ENCODE results near the gene PLD4. TPM values are rescaled to one million over a fixed set of nuclear protein-coding genes. Genes with fewer than 3 reads are reported as not detected.
"Not testable (repeated sequence)": the region's sequence is repeated elsewhere in the genome, so short reads cannot be mapped to it uniquely, and the experiment has no call there.

The PLD4 gene
- total RNA-seq, 1 experiment from 2014 or later, result not detected

GRCh38 chr14:104883681-104884361 lies 40.9 kb upstream of the PLD4 start:
- no peak for DNase-seq
- Histone ChIP-seq H3K4me3 (no peak overlapping the region), H3K27me3 (no peaks in the 10 kb centered on the region), H3K9me3 (no peaks in the 10 kb centered on the region), H3K36me3 (no peaks in the 10 kb centered on the region; the same call in 1 of the 2 replicates)

- H3K4me3 ChIP-seq, H3K27me3 ChIP-seq, H3K9me3 ChIP-seq, H3K36me3 ChIP-seq, DNase-seq: not testable (repeated sequence)
Measured at GRCh38 chr14:104884381-104884780, 40.3 kb upstream of the PLD4 start.

DNA sequence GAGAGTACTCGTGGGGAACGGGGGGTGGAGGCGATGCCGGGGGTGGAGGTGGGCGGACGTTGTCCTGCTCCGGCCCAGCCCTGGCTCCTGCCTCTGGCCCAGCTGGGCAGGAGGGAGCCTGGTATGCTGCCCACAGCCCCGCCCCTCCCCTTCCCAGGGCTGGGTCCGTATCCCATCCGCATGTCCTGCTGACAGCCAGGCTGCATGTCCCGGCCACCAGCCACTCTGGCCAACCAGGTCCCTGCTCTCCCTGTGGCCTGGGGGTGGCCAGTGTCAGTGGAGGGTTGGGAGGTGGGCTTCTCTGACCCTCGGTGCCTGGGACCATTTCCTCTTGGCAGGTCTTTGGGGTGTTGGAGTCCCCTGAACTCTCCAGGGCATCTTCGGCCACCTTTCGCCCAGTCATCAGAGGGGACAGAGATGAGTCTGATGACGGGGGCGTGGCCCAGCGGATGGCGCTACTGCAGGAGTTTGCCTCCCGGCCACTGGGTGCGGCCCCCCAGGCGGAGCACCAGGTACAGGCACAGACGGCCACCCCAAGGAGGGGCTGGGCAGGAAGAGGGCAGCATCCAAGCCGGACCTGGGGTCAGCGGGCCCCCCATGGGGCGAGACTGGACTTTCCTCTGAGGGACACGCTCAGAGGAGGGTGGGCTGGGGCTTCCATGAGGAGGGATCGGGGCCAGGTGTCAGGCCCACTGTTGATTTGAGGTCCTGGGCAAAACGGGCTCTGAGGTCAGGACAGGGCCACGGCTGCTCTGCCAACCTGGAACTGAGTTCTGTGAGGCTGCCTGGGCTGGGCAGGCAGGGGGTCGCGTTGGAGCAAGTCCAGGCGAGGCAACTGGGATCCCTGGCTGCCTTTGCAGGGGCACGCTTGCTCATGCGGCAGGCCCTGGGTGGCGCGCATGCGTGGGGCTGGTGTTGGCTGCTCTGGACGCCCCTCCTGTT lies 39.4 kb upstream of the PLD4 start:
- Histone ChIP-seq H3K27me3 (no peaks in the 10 kb centered on the region), H3K36me3 (no peaks in the 10 kb centered on the region; the same call in 1 of the 2 replicates), H3K9me3 (no peaks in the 10 kb centered on the region), H3K4me3 (no peak overlapping the region)
- no peak for DNase-seq

- no peaks in the 10 kb centered on the region; the same call in 1 of the 2 replicates for H3K36me3 ChIP-seq
- no peaks in the 10 kb centered on the region for H3K9me3 ChIP-seq
- H3K4me3 ChIP-seq, result no peak overlapping the region
- no peak for DNase-seq
- no peaks in the 10 kb centered on the region for H3K27me3 ChIP-seq
Measured at GRCh38 chr14:104885973-104886689, 38.5 kb upstream of the PLD4 start.

DNA sequence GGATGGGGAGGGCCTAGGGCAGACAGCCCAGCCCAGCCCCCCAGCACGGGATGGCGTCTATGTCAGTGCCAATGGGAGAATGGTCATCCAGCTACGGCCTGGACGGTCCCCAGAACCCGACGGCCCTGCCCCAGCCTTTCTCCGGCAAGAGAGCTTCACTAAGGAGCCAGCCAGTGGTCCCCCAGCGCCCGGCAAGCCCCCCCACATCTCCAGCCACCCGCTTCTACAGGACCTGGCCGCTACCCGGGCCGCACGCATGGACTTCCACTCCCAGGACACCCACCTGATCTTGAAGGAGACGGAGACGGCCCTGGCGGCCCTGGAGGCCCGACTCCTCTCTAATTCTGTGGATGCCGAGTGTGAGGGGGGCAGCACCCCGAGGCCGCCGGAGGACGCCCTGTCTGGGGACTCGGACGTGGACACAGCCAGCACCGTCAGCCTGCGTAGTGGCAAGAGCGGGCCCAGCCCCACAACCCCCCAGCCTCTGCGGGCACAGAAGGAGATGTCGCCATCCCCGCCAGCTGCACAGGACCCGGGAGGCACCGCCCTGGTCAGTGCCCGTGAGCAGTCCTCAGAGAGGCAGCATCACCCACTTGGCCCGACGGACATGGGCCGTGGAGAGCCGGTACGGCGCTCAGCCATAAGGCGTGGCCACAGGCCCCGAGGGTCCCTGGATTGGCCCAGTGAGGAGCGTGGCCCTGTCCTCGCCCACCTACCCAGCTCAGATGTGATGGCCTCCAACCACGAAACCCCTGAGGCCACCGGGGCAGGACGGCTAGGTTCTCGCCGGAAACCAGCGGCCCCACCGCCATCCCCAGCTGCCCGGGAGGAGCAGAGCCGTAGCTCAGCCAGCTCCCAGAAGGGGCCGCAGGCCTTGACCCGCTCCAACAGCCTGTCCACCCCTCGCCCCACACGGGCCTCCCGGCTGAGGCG lies 37.7 kb upstream of the PLD4 start:
- Histone ChIP-seq H3K4me3 (no peak overlapping the region), H3K27me3 (no peaks in the 10 kb centered on the region), H3K36me3 (no peaks in the 10 kb centered on the region; the same call in 1 of the 2 replicates), H3K9me3 (no peaks in the 10 kb centered on the region)
- DNase-seq, result no peak

DNA sequence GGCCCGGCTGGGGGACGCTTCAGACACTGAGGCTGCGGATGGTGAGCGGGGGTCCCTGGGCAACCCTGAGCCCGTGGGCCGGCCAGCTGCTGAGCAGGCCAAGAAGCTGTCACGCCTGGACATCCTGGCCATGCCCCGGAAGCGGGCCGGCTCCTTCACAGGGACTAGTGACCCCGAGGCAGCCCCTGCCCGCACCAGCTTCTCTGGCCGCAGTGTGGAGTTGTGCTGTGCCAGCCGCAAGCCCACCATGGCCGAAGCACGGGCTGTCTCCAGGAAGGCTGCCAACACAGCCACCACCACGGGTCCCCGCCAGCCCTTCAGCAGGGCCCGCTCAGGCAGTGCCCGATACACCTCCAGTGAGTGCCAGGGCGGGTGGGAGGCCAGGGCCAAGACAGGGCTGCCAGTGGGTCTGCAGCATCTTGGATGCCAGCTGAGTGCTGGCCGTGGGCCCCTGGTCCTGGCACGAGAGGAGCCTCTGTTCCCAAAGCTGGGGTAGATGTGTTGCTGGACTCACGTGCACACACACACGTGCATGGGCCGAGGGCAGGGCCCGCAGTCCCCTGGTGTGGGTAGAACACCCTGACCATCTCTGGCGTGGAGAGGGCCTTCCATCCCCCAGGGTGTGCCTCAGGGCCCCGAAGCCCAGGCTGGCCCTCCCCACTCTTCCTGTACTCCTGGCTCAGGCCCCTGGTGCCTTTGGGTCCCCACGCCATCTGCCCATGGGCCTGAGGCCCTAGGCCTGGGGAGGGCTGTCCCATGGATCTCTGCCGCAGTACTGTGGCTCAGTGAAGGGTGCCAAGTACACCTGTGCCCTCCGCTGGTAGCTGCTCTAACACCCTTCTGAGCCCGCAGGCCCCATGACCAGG lies 36.8 kb upstream of the PLD4 start:
- DNase-seq, result no peak
- no peaks in the 10 kb centered on the region for H3K9me3 ChIP-seq

GRCh38 chr14:104888489-104889374 lies 35.9 kb upstream of the PLD4 start:
- no peaks in the 10 kb centered on the region for H3K27me3 ChIP-seq
- H3K36me3 ChIP-seq, result no peaks in the 10 kb centered on the region; the same call in 1 of the 2 replicates
- H3K9me3 ChIP-seq, result no peaks in the 10 kb centered on the region
- no peak overlapping the region for H3K4me3 ChIP-seq
- DNase-seq, result no peak

More for the DNA sequence above, 36.8 kb upstream of the PLD4 start:
- Histone ChIP-seq H3K4me3 (no peak overlapping the region), H3K27me3 (no peaks in the 10 kb centered on the region), H3K36me3 (no peaks in the 10 kb centered on the region; the same call in 1 of the 2 replicates)

- H3K4me3 ChIP-seq, result no peak overlapping the region
- no peak for DNase-seq
- no peaks in the 10 kb centered on the region for H3K9me3 ChIP-seq
- no peaks in the 10 kb centered on the region for H3K27me3 ChIP-seq
- H3K36me3 ChIP-seq, result no peaks in the 10 kb centered on the region; the same call in 1 of the 2 replicates
Measured at GRCh38 chr14:104889375-104889757, 35.3 kb upstream of the PLD4 start.

DNA sequence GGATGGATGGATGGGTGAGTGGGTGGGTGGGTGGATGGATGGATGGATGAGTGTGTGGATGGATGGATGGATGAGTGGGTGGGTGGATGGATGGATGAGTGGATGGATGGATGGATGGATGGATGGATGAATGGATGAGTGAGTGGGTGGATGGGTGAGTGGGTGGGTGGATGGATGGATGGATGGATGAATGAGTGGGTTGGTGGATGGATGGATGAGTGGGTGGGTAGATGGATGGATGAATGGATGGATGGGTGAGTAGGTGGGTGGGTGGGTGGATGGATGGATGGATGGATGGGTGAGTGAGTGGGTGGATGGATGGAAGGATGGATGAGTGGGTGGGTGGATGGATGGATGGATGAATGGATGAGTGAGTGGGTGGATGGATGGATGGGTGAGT lies 34.4 kb upstream of the PLD4 start:
- not testable (repeated sequence) for H3K27me3 ChIP-seq, H3K9me3 ChIP-seq, H3K36me3 ChIP-seq, H3K4me3 ChIP-seq, DNase-seq

DNA sequence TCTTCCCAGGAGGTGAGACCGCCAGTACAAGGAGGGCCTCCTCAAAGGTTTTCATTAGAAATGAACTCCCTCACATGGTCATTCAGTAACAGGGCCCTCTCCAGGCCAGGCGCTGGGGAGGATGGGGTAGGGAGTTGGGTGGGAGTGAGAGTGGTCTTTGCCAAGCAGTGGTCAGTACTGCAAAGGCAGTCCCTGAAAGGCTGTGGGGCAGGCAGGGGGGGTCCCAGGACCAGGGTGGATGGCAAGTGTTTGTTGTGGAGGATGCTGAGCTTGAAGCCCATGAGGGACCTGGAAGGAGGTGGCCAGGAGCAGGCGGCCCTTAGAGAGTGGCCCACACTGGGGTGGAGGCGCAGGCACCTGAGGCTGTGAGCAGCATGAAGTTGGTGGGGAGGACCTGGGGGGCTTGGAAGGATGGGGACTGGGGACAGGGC lies 33.5 kb upstream of the PLD4 start:
- no peak for DNase-seq
- Histone ChIP-seq H3K4me3 (no peak overlapping the region), H3K9me3 (no peaks in the 10 kb centered on the region), H3K27me3 (no peaks in the 10 kb centered on the region), H3K36me3 (no peaks in the 10 kb centered on the region; the same call in 1 of the 2 replicates)

DNA sequence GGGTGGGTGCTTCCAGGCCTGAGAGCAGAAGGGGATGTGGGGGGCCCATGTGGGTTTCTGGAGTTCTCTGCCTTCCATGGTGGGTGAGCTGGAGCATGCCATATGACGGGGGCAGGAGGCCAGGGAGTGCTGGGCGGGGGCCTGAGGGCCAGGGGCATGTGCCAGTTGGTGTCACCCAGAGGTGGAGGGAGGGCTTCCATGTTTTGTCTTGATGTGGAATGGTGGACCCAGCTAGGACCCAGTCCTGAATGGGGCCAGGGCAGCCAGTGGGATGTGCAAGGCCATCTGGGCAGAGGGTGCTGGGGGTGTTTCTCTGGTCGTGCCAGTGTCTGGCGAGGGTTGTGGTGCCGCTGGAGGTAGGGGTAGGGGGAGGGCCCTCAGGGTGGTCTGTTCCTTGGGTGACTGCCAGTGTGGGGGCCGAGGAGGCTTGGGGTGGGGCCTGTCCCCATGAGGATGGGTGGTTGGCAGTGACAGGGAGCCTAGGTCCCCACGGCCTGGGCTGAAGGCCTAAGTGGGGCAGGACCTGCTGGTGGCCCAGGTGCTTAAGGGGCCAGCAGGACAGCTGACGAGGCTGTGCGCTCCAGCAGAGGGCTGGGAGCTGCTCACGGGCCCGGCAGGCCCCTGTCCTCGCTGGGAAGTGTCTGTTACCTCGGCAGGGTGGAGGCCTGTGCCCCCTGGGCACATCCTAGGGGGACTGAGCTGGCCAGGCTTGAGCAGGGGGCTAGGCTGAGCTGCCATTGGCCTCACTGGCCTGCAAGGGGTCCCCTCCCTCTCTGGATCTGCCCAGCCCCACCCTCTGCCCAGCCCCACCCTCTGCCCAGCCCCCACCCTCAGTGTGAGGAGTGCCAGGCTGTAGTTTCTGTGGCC lies 32.8 kb upstream of the PLD4 start:
- no peaks in the 10 kb centered on the region for H3K9me3 ChIP-seq
- no peaks in the 10 kb centered on the region for H3K27me3 ChIP-seq
- H3K36me3 ChIP-seq, result no peaks in the 10 kb centered on the region
- H3K4me3 ChIP-seq, result no peak overlapping the region
- no peak for DNase-seq

DNA sequence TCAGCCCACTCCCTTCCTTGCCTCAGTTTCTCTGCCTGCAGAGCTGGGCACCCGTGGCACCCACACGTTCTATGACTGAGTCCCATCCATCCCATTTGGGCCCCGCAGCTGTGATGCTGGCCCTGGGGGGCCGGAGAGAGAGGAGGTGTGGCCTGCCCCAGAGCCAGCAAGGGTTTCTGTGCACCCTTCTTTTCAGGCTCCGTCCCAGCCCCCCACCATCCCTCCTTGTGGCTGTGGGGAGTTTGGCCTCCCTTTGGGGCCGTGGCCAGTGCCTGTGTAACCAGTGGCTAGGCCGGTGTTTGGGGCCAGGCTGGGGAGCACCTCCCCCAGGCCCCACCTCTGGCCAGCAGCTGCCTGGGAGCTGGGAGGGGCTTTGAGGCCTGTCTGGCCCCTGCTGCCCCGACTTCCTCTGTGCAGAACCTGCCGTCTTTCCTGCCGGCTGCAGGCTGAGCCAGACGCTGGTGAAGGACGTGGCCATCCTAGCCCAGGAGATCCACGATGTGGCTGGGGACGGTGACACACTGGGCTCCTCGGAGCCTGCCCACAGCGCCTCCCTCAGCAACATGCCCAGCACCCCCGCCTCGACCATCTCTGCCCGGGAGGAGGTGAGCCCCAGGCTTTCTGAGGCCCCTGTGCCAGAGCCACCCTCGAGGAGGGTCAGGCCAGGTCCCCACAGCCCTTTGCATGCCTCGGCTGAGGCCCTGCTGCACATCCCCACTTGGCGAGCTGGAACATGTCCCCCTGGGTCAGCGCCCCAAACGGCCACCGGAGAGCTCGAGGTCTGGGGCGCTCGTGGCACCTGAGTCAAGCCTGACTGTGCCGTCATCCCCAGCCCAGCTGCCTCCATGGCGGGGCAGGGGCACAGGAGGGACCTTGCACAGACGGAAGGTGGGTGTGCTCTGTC lies 31.9 kb upstream of the PLD4 start:
- no peaks in the 10 kb centered on the region for H3K27me3 ChIP-seq
- no peaks in the 10 kb centered on the region for H3K36me3 ChIP-seq
- H3K4me3 ChIP-seq, result no peak overlapping the region
- DNase-seq, result no peak
- no peaks in the 10 kb centered on the region for H3K9me3 ChIP-seq
